ENCODE results near the gene ARNT2. TPM values are rescaled to one million over a fixed set of nuclear protein-coding genes. Genes with fewer than 3 reads are reported as not detected.

ARNT2 gene
- total and polyA plus RNA-seq, 3 donors from 2014 or later, result 34.3 to 58.7 (median 50.2) TPM

- 87 to 93% methylated on average over 5 of the region's 5 CpGs for WGBS, 2 donors
- no peak overlapping the region for H3K27ac ChIP-seq
- intact Hi-C loops (cut with DNase I; ENCODE audit: low total_unique reads), result no loop called here
- DNase-seq, result no peak
- H3K27me3 ChIP-seq, result no peaks in the 10 kb centered on the region
- H3K9me3 ChIP-seq, result no peaks in the 10 kb centered on the region
- H3K4me3 ChIP-seq, result no peak overlapping the region
- peaks cover 6% of the 10 kb centered on the region for H3K4me1 ChIP-seq
- TF ChIP-seq POLR2A (IDR thresholded peaks at IDR 0.05), result no peak
- no peaks in the 10 kb centered on the region for H3K36me3 ChIP-seq (ENCODE audit: low read depth, missing control alignments)
These were observed 216.7 kb downstream of the ARNT2 start for GRCh38 chr15:80620931-80621330.

GRCh38 chr15:80626643-80627120, 222.5 kb downstream of the ARNT2 start:
- no peak overlapping the region for H3K27ac ChIP-seq
- H3K4me3 ChIP-seq, result no peak overlapping the region
- intact Hi-C loops (cut with DNase I; ENCODE audit: low total_unique reads), result no loop called here
- no peak for DNase-seq
- WGBS, 2 donors, result 95 to 100% methylated on average over 1 of the region's 1 CpG
- no peaks in the 10 kb centered on the region for H3K36me3 ChIP-seq (ENCODE audit: low read depth, missing control alignments)
- TF ChIP-seq CTCF (IDR thresholded peaks at IDR 0.05) (no peak), POLR2A (IDR thresholded peaks at IDR 0.05) (no peak)
- H3K27me3 ChIP-seq, result no peaks in the 10 kb centered on the region
- no peaks in the 10 kb centered on the region for H3K9me3 ChIP-seq
- H3K4me1 ChIP-seq, result no peaks in the 10 kb centered on the region

GRCh38 chr15:80629355-80629754, 225.2 kb downstream of the ARNT2 start:
- H3K36me3 ChIP-seq (ENCODE audit: low read depth, missing control alignments), result no peaks in the 10 kb centered on the region
- no peak overlapping the region for H3K4me3 ChIP-seq
- no peak for TF ChIP-seq CTCF (IDR thresholded peaks at IDR 0.05)
- no peak for TF ChIP-seq POLR2A (IDR thresholded peaks at IDR 0.05)
- DNase-seq, result no peak
- intact Hi-C loops (cut with DNase I; ENCODE audit: low total_unique reads), result no loop called here
- no peaks in the 10 kb centered on the region for H3K4me1 ChIP-seq
- no peaks in the 10 kb centered on the region for H3K27me3 ChIP-seq
- H3K9me3 ChIP-seq, result no peaks in the 10 kb centered on the region
- WGBS, 2 donors, result 86 to 92% methylated on average over 2 to 3 of the region's 3 CpGs
- no peak overlapping the region for H3K27ac ChIP-seq

- intact Hi-C loops (cut with DNase I; ENCODE audit: low total_unique reads), result no loop called here
- no peak for TF ChIP-seq CTCF (IDR thresholded peaks at IDR 0.05)
- no peak for TF ChIP-seq POLR2A (IDR thresholded peaks at IDR 0.05)
- no peaks in the 10 kb centered on the region for H3K9me3 ChIP-seq
- no peaks in the 10 kb centered on the region for H3K36me3 ChIP-seq (ENCODE audit: low read depth, missing control alignments)
- no peak overlapping the region for H3K27ac ChIP-seq
- no peaks in the 10 kb centered on the region for H3K4me1 ChIP-seq
- DNase-seq, result no peak
- H3K27me3 ChIP-seq, result no peaks in the 10 kb centered on the region
- no peak overlapping the region for H3K4me3 ChIP-seq
- WGBS, 2 donors, result 96 to 98% methylated on average over 7 of the region's 7 CpGs
These were observed 226.8 kb downstream of the ARNT2 start for GRCh38 chr15:80630981-80631380.

GRCh38 chr15:80633221-80633620, 229.0 kb downstream of the ARNT2 start:
- Histone ChIP-seq H3K4me3 (no peak overlapping the region), H3K36me3 (ENCODE audit: low read depth, missing control alignments) (no peaks in the 10 kb centered on the region), H3K4me1 (no peaks in the 10 kb centered on the region), H3K27ac (no peak overlapping the region), H3K27me3 (no peaks in the 10 kb centered on the region), H3K9me3 (no peaks in the 10 kb centered on the region)
- no peak for TF ChIP-seq POLR2A (IDR thresholded peaks at IDR 0.05)
- no peak for TF ChIP-seq CTCF (IDR thresholded peaks at IDR 0.05)
- intact Hi-C loops (cut with DNase I; ENCODE audit: low total_unique reads), result no loop called here
- no peak for DNase-seq

All from testis (tissue), 3 donors.